Bronchial epithelial cell (primary cell): ENCODE measurements around the gene MGAT5B. TPM values are rescaled to one million over a fixed set of nuclear protein-coding genes. Genes with fewer than 3 reads are reported as not detected.

Experiments used
- DNase-seq: peaks from one replicate; pipeline ENCODE4 v3.0.0-alpha.2; 2010; ENCODE audit warnings: low read depth
- FAIRE-seq: peaks from 2 replicates; lab custom pipeline; 2011; peaks lifted over from hg19 to GRCh38; lab: Jason Lieb, UNC
- H3K27me3 ChIP-seq: 2 replicates; pipeline ENCODE4 v1.5.1; 2011; ENCODE audit warnings: low read length; ENCODE audit not compliant: control insufficient read depth, insufficient read depth
- H3K36me3 ChIP-seq: 2 replicates; pipeline ENCODE4 v1.5.1; 2011; ENCODE audit warnings: low read length; ENCODE audit not compliant: control insufficient read depth, insufficient read depth
- H3K4me3 ChIP-seq: 2 replicates; pipeline ENCODE4 v1.5.1; 2011; ENCODE audit warnings: mild to moderate bottlenecking, low read depth, low read length, control low read depth
- CTCF ChIP-seq: IDR thresholded peaks from 2 replicates; pipeline ENCODE4 v1.5.1; 2011; ENCODE audit warnings: mild to moderate bottlenecking, moderate library complexity, low read length, control low read depth, inconsistent platforms; ENCODE audit not compliant: insufficient read depth, severe bottlenecking
- total RNA-seq: library from RNA; depleted of rRNA; stranded (reverse); fragments of >200 nt; gene quantifications from 2 replicates; pipeline ENCODE4 v1.2.1, GENCODE V29; 2014

Gene MGAT5B
- total RNA-seq, 1 donor from 2014 or later, result not detected

GRCh38 chr17:76866203-76866602 is 2.0 kb upstream of the MGAT5B start:
- no peak for TF ChIP-seq CTCF
- Histone ChIP-seq H3K36me3 (no peaks in the 10 kb centered on the region), H3K27me3 (peaks cover 27% of the 10 kb centered on the region), H3K4me3 (no peak overlapping the region)
- DNase-seq (no peak), FAIRE-seq (no peak)

- no peaks in the 10 kb centered on the region for H3K36me3 ChIP-seq
- peaks cover 25% of the 10 kb centered on the region for H3K27me3 ChIP-seq
- DNase-seq, result peak; percentile 57
- H3K4me3 ChIP-seq, result no peak overlapping the region
- TF ChIP-seq CTCF, result no peak
- FAIRE-seq, result no peak
Measured at GRCh38 chr17:76866774-76867577, 1.2 kb upstream of the MGAT5B start.

- Histone ChIP-seq H3K4me3 (no peak overlapping the region), H3K27me3 (peaks cover 24% of the 10 kb centered on the region), H3K36me3 (no peaks in the 10 kb centered on the region)
- no peak for FAIRE-seq
- DNase-seq, result peak; percentile 27
- no peak for TF ChIP-seq CTCF
Measured at GRCh38 chr17:76867578-76868175, 527 bp upstream of the MGAT5B start.

DNA sequence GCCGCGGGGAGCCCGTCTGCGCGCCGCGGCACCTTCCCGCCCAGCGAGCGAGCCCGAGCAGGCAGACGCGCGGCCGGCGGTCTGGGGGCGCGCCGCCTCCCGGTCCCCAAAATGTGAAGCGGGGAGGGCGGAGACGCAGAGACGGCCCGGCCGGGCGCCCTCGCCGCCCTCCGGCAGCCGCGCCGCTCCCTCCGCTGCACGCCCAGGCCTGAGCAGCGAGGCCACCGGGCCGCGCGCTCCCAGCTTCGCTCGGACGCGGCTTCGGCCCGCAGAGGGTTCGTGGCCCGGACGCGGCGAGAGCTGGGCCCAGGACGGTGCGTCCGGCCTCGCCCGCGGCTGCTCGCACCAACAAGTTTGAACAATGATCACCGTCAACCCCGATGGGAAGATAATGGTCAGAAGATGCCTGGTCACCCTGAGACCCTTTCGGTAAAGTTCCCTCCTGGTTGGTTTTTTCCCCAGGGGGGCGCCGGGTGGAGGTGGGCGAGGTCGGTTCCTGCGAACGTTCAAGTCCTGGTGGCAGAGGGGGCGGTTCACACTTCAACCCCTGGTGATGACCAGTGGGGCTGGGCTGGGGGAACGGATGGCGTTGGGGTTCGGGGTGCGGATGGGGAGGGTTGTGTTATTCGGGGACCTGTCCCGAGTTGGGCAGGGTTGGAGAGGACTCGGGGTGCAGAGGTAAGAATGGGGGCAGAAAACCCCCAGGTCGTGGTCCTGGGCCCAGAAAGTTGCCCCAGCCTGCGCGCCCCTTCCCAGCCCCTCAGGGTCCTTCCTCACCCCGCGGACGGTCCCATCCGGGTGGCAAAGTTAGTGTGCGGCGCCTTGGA is 678 bp downstream of the MGAT5B start:
- no peak for FAIRE-seq
- peaks cover 24% of the 10 kb centered on the region for H3K27me3 ChIP-seq

More for the DNA sequence above, 678 bp downstream of the MGAT5B start:
- Histone ChIP-seq H3K4me3 (no peak overlapping the region), H3K36me3 (no peaks in the 10 kb centered on the region)
- no peak for TF ChIP-seq CTCF
- DNase-seq, result no peak
